Measurements from ENCODE around the gene AHI1. TPM values are rescaled to one million over a fixed set of nuclear protein-coding genes. Genes with fewer than 3 reads are reported as not detected.

Gene AHI1
- total RNA-seq, 1 donor from 2014 or later = 14.2 TPM

DNA sequence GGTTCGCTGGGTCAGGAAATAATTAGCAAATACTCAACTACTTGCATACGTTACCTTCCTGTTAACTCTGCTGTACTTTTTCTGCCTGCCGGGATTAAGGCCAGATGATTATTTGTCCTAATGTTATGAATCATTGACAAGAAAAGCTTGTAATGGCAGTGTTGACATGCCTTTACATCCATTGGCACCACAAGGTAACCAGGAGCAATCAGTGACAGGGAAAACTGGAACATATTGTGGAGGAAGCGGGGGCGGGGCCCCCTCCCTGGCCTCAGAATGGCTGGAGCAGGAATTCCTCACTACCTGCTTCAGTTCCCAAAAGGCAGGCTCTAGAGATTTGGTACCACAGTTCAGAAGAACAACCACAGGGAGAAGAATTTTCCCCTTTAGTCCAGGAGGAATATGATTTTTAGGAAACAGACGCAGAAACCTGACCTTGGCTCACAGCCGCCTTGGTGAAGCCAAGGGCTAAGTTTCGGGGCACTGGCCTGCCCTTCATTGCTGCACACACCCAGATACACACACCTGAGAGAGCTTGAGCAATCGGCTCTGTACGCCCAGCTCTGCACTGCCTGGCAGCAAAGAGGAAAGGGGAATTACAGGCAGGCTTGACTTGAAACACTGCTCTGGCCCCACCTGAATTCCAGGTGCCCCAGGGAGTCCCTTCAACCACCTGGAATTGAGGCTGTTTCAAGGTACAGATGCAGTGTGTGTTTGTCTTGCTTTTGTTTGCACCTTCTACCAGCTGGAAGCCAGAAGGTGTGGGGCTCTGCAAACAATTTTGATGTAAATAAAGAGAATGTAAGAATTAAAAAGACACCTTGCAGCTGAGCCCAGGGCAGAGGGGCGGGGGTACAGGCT is 226.6 kb downstream of the AHI1 start:
- FAIRE-seq (no peak), DNase-seq (ENCODE audit: low read depth) (no peak)
- no peak overlapping the region for H3K4me3 Mint-ChIP-seq (ENCODE audit: unreplicated experiment)
- Histone ChIP-seq H3K27ac (ENCODE audit: low read depth, low read length) (no peak overlapping the region), H3K4me2 (ENCODE audit: low read length) (no peak overlapping the region), H3K4me3 (ENCODE audit: insufficient read depth, low read depth, low read length) (no peak overlapping the region), H3K9me3 (ENCODE audit: insufficient read depth, low read depth, low read length) (no peaks in the 10 kb centered on the region), H3K4me1 (ENCODE audit: insufficient read depth, low read length) (no peaks in the 10 kb centered on the region), H3K79me2 (ENCODE audit: insufficient read depth, low read length) (no peaks in the 10 kb centered on the region), H4K20me1 (ENCODE audit: insufficient read depth, low read length) (no peaks in the 10 kb centered on the region), H2AFZ (ENCODE audit: low read depth, low read length) (no peak overlapping the region), H3K9ac (ENCODE audit: low read length) (no peak overlapping the region), H3K27me3 (ENCODE audit: insufficient read depth, low read length) (no peaks in the 10 kb centered on the region), H3K36me3 (ENCODE audit: insufficient read depth, low read length) (no peaks in the 10 kb centered on the region)
- H3K9me3 Mint-ChIP-seq (ENCODE audit: unreplicated experiment) = no peaks in the 10 kb centered on the region
- TF ChIP-seq, protein P1, sequence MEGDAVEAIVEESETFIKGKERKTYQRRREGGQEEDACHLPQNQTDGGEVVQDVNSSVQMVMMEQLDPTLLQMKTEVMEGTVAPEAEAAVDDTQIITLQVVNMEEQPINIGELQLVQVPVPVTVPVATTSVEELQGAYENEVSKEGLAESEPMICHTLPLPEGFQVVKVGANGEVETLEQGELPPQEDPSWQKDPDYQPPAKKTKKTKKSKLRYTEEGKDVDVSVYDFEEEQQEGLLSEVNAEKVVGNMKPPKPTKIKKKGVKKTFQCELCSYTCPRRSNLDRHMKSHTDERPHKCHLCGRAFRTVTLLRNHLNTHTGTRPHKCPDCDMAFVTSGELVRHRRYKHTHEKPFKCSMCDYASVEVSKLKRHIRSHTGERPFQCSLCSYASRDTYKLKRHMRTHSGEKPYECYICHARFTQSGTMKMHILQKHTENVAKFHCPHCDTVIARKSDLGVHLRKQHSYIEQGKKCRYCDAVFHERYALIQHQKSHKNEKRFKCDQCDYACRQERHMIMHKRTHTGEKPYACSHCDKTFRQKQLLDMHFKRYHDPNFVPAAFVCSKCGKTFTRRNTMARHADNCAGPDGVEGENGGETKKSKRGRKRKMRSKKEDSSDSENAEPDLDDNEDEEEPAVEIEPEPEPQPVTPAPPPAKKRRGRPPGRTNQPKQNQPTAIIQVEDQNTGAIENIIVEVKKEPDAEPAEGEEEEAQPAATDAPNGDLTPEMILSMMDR (IDR thresholded peaks at IDR 0.05; ENCODE audit: insufficient read depth, low read depth, low read length) = no peak
- no peak for TF ChIP-seq EZH2 (IDR thresholded peaks at IDR 0.05; ENCODE audit: insufficient read depth, low read length)
- peaks cover 4% of the 10 kb centered on the region for H3K27me3 Mint-ChIP-seq (ENCODE audit: low read depth, unreplicated experiment)
- H3K36me3 Mint-ChIP-seq (ENCODE audit: low read depth, unreplicated experiment) = no peaks in the 10 kb centered on the region
- peaks cover 8% of the 10 kb centered on the region for H3K4me1 Mint-ChIP-seq (ENCODE audit: low read depth, unreplicated experiment)
- no peak overlapping the region for H3K27ac Mint-ChIP-seq (ENCODE audit: unreplicated experiment)

GRCh38 chr6:135269481-135269891 is 228.1 kb downstream of the AHI1 start:
- Histone ChIP-seq H4K20me1 (ENCODE audit: insufficient read depth, low read length) (no peaks in the 10 kb centered on the region), H3K36me3 (ENCODE audit: insufficient read depth, low read length) (no peaks in the 10 kb centered on the region), H3K4me2 (ENCODE audit: low read length) (no peak overlapping the region), H3K4me1 (ENCODE audit: insufficient read depth, low read length) (no peaks in the 10 kb centered on the region), H2AFZ (ENCODE audit: low read depth, low read length) (no peak overlapping the region), H3K4me3 (ENCODE audit: insufficient read depth, low read depth, low read length) (no peak overlapping the region), H3K9me3 (ENCODE audit: insufficient read depth, low read depth, low read length) (no peaks in the 10 kb centered on the region), H3K27me3 (ENCODE audit: insufficient read depth, low read length) (no peaks in the 10 kb centered on the region), H3K9ac (ENCODE audit: low read length) (no peak overlapping the region), H3K79me2 (ENCODE audit: insufficient read depth, low read length) (no peaks in the 10 kb centered on the region), H3K27ac (ENCODE audit: low read depth, low read length) (no peak overlapping the region)
- no peak overlapping the region for H3K27ac Mint-ChIP-seq (ENCODE audit: unreplicated experiment)
- DNase-seq (ENCODE audit: low read depth) = no peak
- H3K9me3 Mint-ChIP-seq (ENCODE audit: unreplicated experiment) = no peaks in the 10 kb centered on the region
- no peak overlapping the region for H3K4me3 Mint-ChIP-seq (ENCODE audit: unreplicated experiment)
- no peaks in the 10 kb centered on the region for H3K36me3 Mint-ChIP-seq (ENCODE audit: low read depth, unreplicated experiment)
- peaks cover 4% of the 10 kb centered on the region for H3K27me3 Mint-ChIP-seq (ENCODE audit: low read depth, unreplicated experiment)
- FAIRE-seq = no peak
- H3K4me1 Mint-ChIP-seq (ENCODE audit: low read depth, unreplicated experiment) = peaks cover 4% of the 10 kb centered on the region
- TF ChIP-seq, protein P1 (IDR thresholded peaks at IDR 0.05; ENCODE audit: insufficient read depth, low read depth, low read length) = no peak
- TF ChIP-seq EZH2 (IDR thresholded peaks at IDR 0.05; ENCODE audit: insufficient read depth, low read length) = no peak

GRCh38 chr6:135268740-135269139 is 228.8 kb downstream of the AHI1 start:
- no peak overlapping the region for H3K4me3 Mint-ChIP-seq (ENCODE audit: unreplicated experiment)
- no peak overlapping the region for H3K27ac Mint-ChIP-seq (ENCODE audit: unreplicated experiment)
- no peak for DNase-seq (ENCODE audit: low read depth)
- Histone ChIP-seq H3K9ac (ENCODE audit: low read length) (no peak overlapping the region), H3K4me1 (ENCODE audit: insufficient read depth, low read length) (no peaks in the 10 kb centered on the region), H3K27me3 (ENCODE audit: insufficient read depth, low read length) (no peaks in the 10 kb centered on the region), H3K4me2 (ENCODE audit: low read length) (no peak overlapping the region), H3K79me2 (ENCODE audit: insufficient read depth, low read length) (no peaks in the 10 kb centered on the region), H3K9me3 (ENCODE audit: insufficient read depth, low read depth, low read length) (no peaks in the 10 kb centered on the region), H3K27ac (ENCODE audit: low read depth, low read length) (no peak overlapping the region), H2AFZ (ENCODE audit: low read depth, low read length) (no peak overlapping the region), H3K4me3 (ENCODE audit: insufficient read depth, low read depth, low read length) (no peak overlapping the region), H3K36me3 (ENCODE audit: insufficient read depth, low read length) (no peaks in the 10 kb centered on the region), H4K20me1 (ENCODE audit: insufficient read depth, low read length) (no peaks in the 10 kb centered on the region)
- H3K4me1 Mint-ChIP-seq (ENCODE audit: low read depth, unreplicated experiment) = peaks cover 4% of the 10 kb centered on the region
- H3K27me3 Mint-ChIP-seq (ENCODE audit: low read depth, unreplicated experiment) = peaks cover 4% of the 10 kb centered on the region
- TF ChIP-seq, protein P1 (IDR thresholded peaks at IDR 0.05; ENCODE audit: insufficient read depth, low read depth, low read length) = no peak
- no peak for TF ChIP-seq EZH2 (IDR thresholded peaks at IDR 0.05; ENCODE audit: insufficient read depth, low read length)
- H3K36me3 Mint-ChIP-seq (ENCODE audit: low read depth, unreplicated experiment) = no peaks in the 10 kb centered on the region
- no peak for FAIRE-seq
- no peaks in the 10 kb centered on the region for H3K9me3 Mint-ChIP-seq (ENCODE audit: unreplicated experiment)

All from astrocyte (in vitro differentiated cells and primary cell).